Psoas muscle (tissue), 8 donors: ENCODE measurements around the gene PTPRR. TPM values are rescaled to one million over a fixed set of nuclear protein-coding genes. Genes with fewer than 3 reads are reported as not detected.

Experiments
- ATAC-seq, 4 donors: fragments of 200-7000 bp; cut with Tn5 transposase; one replicate each; pipeline ENCODE4 v1.9.1; 2020; ENCODE audit warnings: moderate library complexity in 3 of 4, mild to moderate bottlenecking in 2 of 4
- DNase-seq, 2 donors: peaks; one replicate each; pipeline ENCODE4 v3.0.0-alpha.2; 2020
- H3K27ac ChIP-seq: fragments of 200-600 bp; one replicate; pipeline ENCODE4 v1.8.0; 2022
- H3K27me3 ChIP-seq, 3 donors: fragments of 200-600 bp in 1 of 3; one replicate each; pipeline versions ENCODE4 v1.6.1 to v1.8.0; 2013 to 2022; ENCODE audit warnings: low read length in 2 of 3, mild to moderate bottlenecking in 2 of 3, moderate library complexity in 1 of 3; ENCODE audit not compliant: insufficient read depth in 3 of 3
- H3K36me3 ChIP-seq, 2 donors: fragments of 200-600 bp in 1 of 2; one replicate each; pipeline versions ENCODE4 v1.6.1 to v1.8.0; 2013 to 2022; ENCODE audit warnings: low read depth in 1 of 2, mild to moderate bottlenecking in 1 of 2, moderate library complexity in 1 of 2; ENCODE audit not compliant: insufficient read depth in 1 of 2
- H3K4me1 ChIP-seq: fragments of 200-600 bp; one replicate; pipeline ENCODE4 v1.8.0; 2022
- H3K4me3 ChIP-seq: fragments of 200-600 bp; one replicate; pipeline ENCODE4 v1.8.0; 2022; ENCODE audit warnings: mild to moderate bottlenecking
- H3K9me3 ChIP-seq: fragments of 200-600 bp; one replicate; pipeline ENCODE4 v1.8.0; 2022
- WGBS, 3 donors: extraction: QIAGEN DNeasy Blood & Tissue Kit; methylation state at CpG; one replicate each; pipeline versions ENCODE4 v1.1.6 to v1.1.7; 2013; 5-methylcytosine and 5-hydroxymethylcytosine counted together
- intact Hi-C, 2 donors: fragments of 100-400 bp; cut with DNase I; formaldehyde crosslinking; loops; one replicate each; pipeline versions ENCODE4 v1.11.0 to v1.14.2; 2022
- polyA plus RNA-seq, 3 donors: library from polyadenylated mRNA; stranded (reverse); fragments of 200-250 nt; gene quantifications; one replicate each; pipeline ENCODE4 v1.2.3, GENCODE V29; 2013
- total RNA-seq, 4 donors: library from RNA; stranded (reverse); fragmentation: NEBNext Ultra II Directional in 2 of 4; extraction: Animal tissue kit (Norgen Biotek cat#: 25700) in 2 of 4; gene quantifications; one replicate each; pipeline versions ENCODE4 v1.2.1 to v1.2.4, GENCODE V29; 2021 to 2023
- TF ChIP-seq, protein P1 (sequence below): fragments of 200-600 bp; IDR thresholded peaks from one replicate; pipeline ENCODE4 v1.8.0; 2022; ENCODE audit warnings: antibody characterized with exemption
- donor health status: healthy with polysubstance abuse.
- donor health status: DM: no; HTN: no; CAD: no; lungs with moderate emphysema.
- donor health status: Bipolar disorder and iron deficiency.
- donor health status: healthy.
- donor health status: DM: yes; HTN: yes; CAD: no.
- donor health status: DM: no; HTN: no; CAD: no.
- donor health status: DM: no; HTN: no; CAD: no.
- donor health status: DM: yes; HTN: yes; CAD: no.

Gene PTPRR
- total and polyA plus RNA-seq, 7 donors = 0.08 to 0.35 (median 0.24) TPM

DNA sequence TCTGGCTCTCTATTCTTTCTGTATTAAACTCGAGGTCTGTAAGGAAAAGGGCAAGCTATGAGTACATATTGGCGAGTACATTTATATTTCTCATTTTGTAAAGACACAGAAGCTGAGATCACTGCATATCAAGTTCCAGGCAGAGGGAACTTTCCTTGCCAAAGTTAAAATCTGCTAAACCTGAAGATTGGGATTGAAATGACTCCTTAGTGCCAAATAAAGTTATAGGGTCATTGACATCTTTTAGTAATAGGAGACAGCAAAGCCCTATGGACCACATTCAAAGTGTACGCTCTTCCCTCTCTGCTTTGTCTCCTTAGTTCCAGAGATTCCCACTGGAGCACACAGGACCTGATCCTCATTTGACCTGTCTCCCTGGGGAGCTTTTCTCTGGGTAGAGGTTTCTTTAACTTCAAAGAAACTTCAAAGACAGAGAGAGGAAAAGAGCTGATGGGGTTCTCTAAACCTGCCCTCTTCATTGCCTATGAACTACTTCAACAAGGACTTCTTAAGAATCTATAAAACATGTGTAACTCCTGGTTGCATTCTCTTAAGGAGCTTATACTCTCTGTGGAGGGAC lies 42.6 kb upstream of the PTPRR start:
- WGBS, 3 donors = 46 to 52% (median 47%) methylated on average over 3 of the region's 3 CpGs
- H3K4me1 ChIP-seq = no peaks in the 10 kb centered on the region
- no peaks in the 10 kb centered on the region for H3K9me3 ChIP-seq
- no peak overlapping the region for H3K27ac ChIP-seq
- intact Hi-C loops = no loop called here
- H3K36me3 ChIP-seq = no peaks in the 10 kb centered on the region
- no peaks in the 10 kb centered on the region for H3K27me3 ChIP-seq
- TF ChIP-seq, protein P1, sequence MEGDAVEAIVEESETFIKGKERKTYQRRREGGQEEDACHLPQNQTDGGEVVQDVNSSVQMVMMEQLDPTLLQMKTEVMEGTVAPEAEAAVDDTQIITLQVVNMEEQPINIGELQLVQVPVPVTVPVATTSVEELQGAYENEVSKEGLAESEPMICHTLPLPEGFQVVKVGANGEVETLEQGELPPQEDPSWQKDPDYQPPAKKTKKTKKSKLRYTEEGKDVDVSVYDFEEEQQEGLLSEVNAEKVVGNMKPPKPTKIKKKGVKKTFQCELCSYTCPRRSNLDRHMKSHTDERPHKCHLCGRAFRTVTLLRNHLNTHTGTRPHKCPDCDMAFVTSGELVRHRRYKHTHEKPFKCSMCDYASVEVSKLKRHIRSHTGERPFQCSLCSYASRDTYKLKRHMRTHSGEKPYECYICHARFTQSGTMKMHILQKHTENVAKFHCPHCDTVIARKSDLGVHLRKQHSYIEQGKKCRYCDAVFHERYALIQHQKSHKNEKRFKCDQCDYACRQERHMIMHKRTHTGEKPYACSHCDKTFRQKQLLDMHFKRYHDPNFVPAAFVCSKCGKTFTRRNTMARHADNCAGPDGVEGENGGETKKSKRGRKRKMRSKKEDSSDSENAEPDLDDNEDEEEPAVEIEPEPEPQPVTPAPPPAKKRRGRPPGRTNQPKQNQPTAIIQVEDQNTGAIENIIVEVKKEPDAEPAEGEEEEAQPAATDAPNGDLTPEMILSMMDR = no peak
- no peak for DNase-seq
- H3K4me3 ChIP-seq = no peak overlapping the region
- ATAC-seq = no peak

DNA sequence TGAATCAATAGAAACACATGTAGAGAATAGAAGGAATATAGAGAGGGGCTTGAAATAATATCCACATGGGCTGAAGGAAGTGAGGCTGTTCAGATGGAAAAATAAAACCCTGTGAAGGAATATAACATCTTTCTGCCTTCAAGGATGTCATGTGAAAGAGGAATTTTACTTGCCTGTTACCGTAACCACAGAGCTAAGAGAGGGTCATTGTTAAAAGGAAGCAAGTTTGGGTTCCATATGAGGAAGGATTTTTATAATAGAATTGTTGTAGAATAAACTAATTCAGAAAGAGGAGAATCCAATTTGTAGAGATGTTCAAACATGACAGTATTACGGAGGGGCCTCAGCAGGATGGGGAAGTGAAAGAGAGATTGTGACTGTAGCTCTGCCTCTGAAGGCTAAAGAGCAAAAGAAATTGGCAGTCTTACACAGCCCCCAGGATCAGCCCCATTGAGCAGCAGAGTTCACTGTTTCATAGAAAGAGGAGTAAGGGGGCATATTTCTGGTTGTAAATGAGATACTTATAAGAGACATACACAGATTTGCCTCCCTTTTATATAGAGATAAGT lies 41.8 kb upstream of the PTPRR start:
- Histone ChIP-seq H3K27me3 (no peaks in the 10 kb centered on the region), H3K4me3 (no peak overlapping the region), H3K36me3 (no peaks in the 10 kb centered on the region), H3K27ac (no peak overlapping the region), H3K9me3 (no peaks in the 10 kb centered on the region), H3K4me1 (no peaks in the 10 kb centered on the region)
- WGBS, 3 donors = 54 to 81% (median 62%) methylated on average over 2 of the region's 2 CpGs
- TF ChIP-seq, protein P1 = no peak
- no peak for ATAC-seq
- intact Hi-C loops = no loop called here
- no peak for DNase-seq

DNA sequence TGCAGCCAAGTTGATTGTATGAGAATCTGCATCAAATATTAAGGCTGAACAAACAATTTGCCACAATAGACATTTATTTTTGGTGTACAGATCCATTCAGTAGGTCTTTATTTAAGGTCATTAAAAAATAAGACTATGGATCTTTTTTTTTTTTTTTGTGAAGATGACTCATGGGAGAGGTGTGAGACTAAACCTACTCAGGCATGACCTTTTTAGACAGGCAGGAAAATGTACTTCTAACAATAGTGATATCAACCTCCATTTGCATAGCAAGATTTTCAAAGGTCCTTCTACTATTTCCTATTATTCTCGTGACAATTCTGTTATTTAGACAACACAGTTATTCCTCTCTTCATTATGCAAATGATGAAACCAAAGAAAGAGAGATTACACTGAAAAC lies 39.9 kb upstream of the PTPRR start:
- no peak for ATAC-seq

DNA sequence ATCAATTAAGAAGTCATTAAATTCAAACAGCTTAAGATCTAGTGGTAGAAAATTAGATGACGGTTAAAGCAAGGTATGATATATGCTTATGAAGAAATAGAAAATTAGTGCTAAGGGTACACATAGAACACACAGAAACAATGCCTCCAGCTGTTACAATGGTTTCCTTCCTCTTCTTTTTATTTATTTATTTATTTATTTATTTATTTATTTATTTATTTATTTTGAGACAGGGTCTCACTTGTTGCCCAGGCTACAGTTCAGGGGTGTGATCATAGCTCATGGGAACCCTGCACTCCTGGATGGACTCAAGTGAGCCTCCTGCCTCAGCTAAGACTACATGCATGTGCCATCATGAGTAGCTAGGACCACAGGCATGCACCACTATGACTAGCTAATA lies 34.9 kb upstream of the PTPRR start:
- WGBS, 3 donors = 94 to 100% (median 98%) methylated on average over 1 of the region's 1 CpG
- no peak for ATAC-seq
- no peaks in the 10 kb centered on the region for H3K4me1 ChIP-seq

More for the DNA sequence above, 39.9 kb upstream of the PTPRR start:
- no peak overlapping the region for H3K27ac ChIP-seq
- no peaks in the 10 kb centered on the region for H3K36me3 ChIP-seq
- TF ChIP-seq, protein P1 = no peak
- intact Hi-C loops = no loop called here
- 74 to 85% (median 76%) methylated on average over 1 of the region's 1 CpG for WGBS, 3 donors
- no peaks in the 10 kb centered on the region for H3K4me1 ChIP-seq
- no peaks in the 10 kb centered on the region for H3K27me3 ChIP-seq
- H3K9me3 ChIP-seq = no peaks in the 10 kb centered on the region
- no peak overlapping the region for H3K4me3 ChIP-seq
- no peak for DNase-seq

More for the DNA sequence above, 34.9 kb upstream of the PTPRR start:
- no peak overlapping the region for H3K27ac ChIP-seq
- no peaks in the 10 kb centered on the region for H3K9me3 ChIP-seq
- TF ChIP-seq, protein P1 = no peak
- no peaks in the 10 kb centered on the region for H3K27me3 ChIP-seq
- DNase-seq = no peak
- H3K4me3 ChIP-seq = no peak overlapping the region
- no peaks in the 10 kb centered on the region for H3K36me3 ChIP-seq
- intact Hi-C loops = no loop called here
